Stimulated activated memory B cell treated with anti-CD40 and anti-IgM and Interleukin-4, amounts not matched to agents 10 μg/mL and 1 μg/mL and 100 μg/mL, for 72 hours (primary cell): ENCODE measurements around the gene TSR1.

Experiments
- ATAC-seq: fragments of 150-1000 bp; cut with Tn5 transposase; 2 replicates; pipeline ENCODE4 v1.10.0; 2021
- H3K27ac Mint-ChIP-seq: one replicate; pipeline ENCODE4 v1.8.0; 2022; ENCODE audit warnings: mild to moderate bottlenecking, mixed read lengths
- H3K27me3 Mint-ChIP-seq: one replicate; pipeline ENCODE4 v1.8.0; 2022; ENCODE audit warnings: mixed read lengths
- H3K36me3 Mint-ChIP-seq: one replicate; pipeline ENCODE4 v1.8.0; 2022; ENCODE audit warnings: mixed read lengths
- H3K4me1 Mint-ChIP-seq: one replicate; pipeline ENCODE4 v1.8.0; 2022; ENCODE audit warnings: mixed read lengths
- H3K4me3 Mint-ChIP-seq: one replicate; pipeline ENCODE4 v1.8.0; 2022; ENCODE audit warnings: mild to moderate bottlenecking, moderate library complexity, mixed read lengths
- H3K9me3 Mint-ChIP-seq: one replicate; pipeline ENCODE4 v1.8.0; 2022; ENCODE audit warnings: mixed read lengths

The TSR1 gene

GRCh38 chr17:2289878-2290478, 46.3 kb downstream of the TSR1 start:
- peaks cover 2% of the 10 kb centered on the region for H3K9me3 Mint-ChIP-seq
- H3K4me3 Mint-ChIP-seq, result no peak overlapping the region
- peak overlapping the region; percentile 67 for H3K27ac Mint-ChIP-seq
- ATAC-seq, result no peak
- no peaks in the 10 kb centered on the region for H3K27me3 Mint-ChIP-seq
- H3K4me1 Mint-ChIP-seq, result peaks cover 11% of the 10 kb centered on the region
- peaks cover 73% of the 10 kb centered on the region for H3K36me3 Mint-ChIP-seq

GRCh38 chr17:2283302-2283701, 53.0 kb downstream of the TSR1 start:
- Mint-ChIP-seq H3K27me3 (no peaks in the 10 kb centered on the region), H3K36me3 (peaks cover 68% of the 10 kb centered on the region), H3K4me3 (no peak overlapping the region), H3K4me1 (peaks cover 4% of the 10 kb centered on the region), H3K27ac (no peak overlapping the region), H3K9me3 (no peaks in the 10 kb centered on the region)
- no peak for ATAC-seq

- Mint-ChIP-seq H3K27ac (no peak overlapping the region), H3K4me1 (peaks cover 4% of the 10 kb centered on the region), H3K4me3 (no peak overlapping the region), H3K9me3 (no peaks in the 10 kb centered on the region), H3K27me3 (no peaks in the 10 kb centered on the region), H3K36me3 (peaks cover 59% of the 10 kb centered on the region)
- ATAC-seq, result no peak
Measured at GRCh38 chr17:2282297-2282873, 53.9 kb downstream of the TSR1 start.

- no peak overlapping the region for H3K27ac Mint-ChIP-seq
- no peaks in the 10 kb centered on the region for H3K27me3 Mint-ChIP-seq
- ATAC-seq, result no peak
- no peaks in the 10 kb centered on the region for H3K9me3 Mint-ChIP-seq
- H3K4me3 Mint-ChIP-seq, result no peak overlapping the region
- peaks cover 64% of the 10 kb centered on the region for H3K36me3 Mint-ChIP-seq
- peaks cover 4% of the 10 kb centered on the region for H3K4me1 Mint-ChIP-seq
Measured at GRCh38 chr17:2279707-2280106, 56.5 kb downstream of the TSR1 start.

- ATAC-seq, result no peak
- Mint-ChIP-seq H3K4me1 (peaks cover 4% of the 10 kb centered on the region), H3K27ac (no peak overlapping the region), H3K4me3 (no peak overlapping the region), H3K36me3 (peaks cover 59% of the 10 kb centered on the region), H3K9me3 (no peaks in the 10 kb centered on the region), H3K27me3 (no peaks in the 10 kb centered on the region)
Measured at GRCh38 chr17:2277429-2278170, 58.7 kb downstream of the TSR1 start.

GRCh38 chr17:2275722-2276121, 60.5 kb downstream of the TSR1 start:
- Mint-ChIP-seq H3K9me3 (no peaks in the 10 kb centered on the region), H3K36me3 (peaks cover 49% of the 10 kb centered on the region)

GRCh38 chr17:2274414-2274813, 61.8 kb downstream of the TSR1 start:
- no peak for ATAC-seq
- Mint-ChIP-seq H3K27ac (peak overlapping the region; percentile 22), H3K27me3 (no peaks in the 10 kb centered on the region), H3K36me3 (peaks cover 54% of the 10 kb centered on the region), H3K4me3 (no peak overlapping the region), H3K9me3 (no peaks in the 10 kb centered on the region), H3K4me1 (no peaks in the 10 kb centered on the region)

More at GRCh38 chr17:2275722-2276121, 60.5 kb downstream of the TSR1 start:
- no peak overlapping the region for H3K27ac Mint-ChIP-seq
- H3K4me3 Mint-ChIP-seq, result no peak overlapping the region
- H3K27me3 Mint-ChIP-seq, result no peaks in the 10 kb centered on the region
- ATAC-seq, result no peak
- no peaks in the 10 kb centered on the region for H3K4me1 Mint-ChIP-seq
